ENCODE data around the gene NPPC.

- no peak for TF ChIP-seq TAF1 (IDR thresholded peaks at IDR 0.05; ENCODE audit: low read depth)
- no peak for TF ChIP-seq CTCF (IDR thresholded peaks at IDR 0.05; ENCODE audit: poor library complexity, severe bottlenecking)
- no peak for TF ChIP-seq EZH2 (IDR thresholded peaks at IDR 0.05; ENCODE audit: borderline replicate concordance, insufficient read depth, low read length, poor library complexity, severe bottlenecking)
- no peak for TF ChIP-seq MXI1 (conservative IDR thresholded peaks at IDR 0.05; ENCODE audit: poor library complexity, severe bottlenecking)
- no peak for TF ChIP-seq EP300 (conservative IDR thresholded peaks at IDR 0.05; ENCODE audit: poor library complexity, severe bottlenecking)
Observed at GRCh38 chr2:231904161-231904611, 22.0 kb downstream of the NPPC start.
